Measurements from ENCODE around the gene PCARE. TPM values are rescaled to one million over a fixed set of nuclear protein-coding genes. Genes with fewer than 3 reads are reported as not detected.

PCARE gene
- total and polyA plus RNA-seq, 7 donors: 0.02 to 1.0 (median 0.39) TPM

- WGBS, 3 donors: 91 to 100% (median 93%) methylated on average over 1 of the region's 1 CpG
- intact Hi-C loops (cut with DNase I): no loop called here
- H3K9me3 ChIP-seq: peaks cover 5% of the 10 kb centered on the region
Observed at GRCh38 chr2:29084554-29084953, 10.2 kb upstream of the PCARE start.

GRCh38 chr2:29082804-29083495 is 8.6 kb upstream of the PCARE start:
- no peak overlapping the region for H3K4me3 ChIP-seq
- no peak for TF ChIP-seq CTCF (IDR thresholded peaks at IDR 0.05)
- DNase-seq: no peak
- H3K27me3 ChIP-seq (ENCODE audit: insufficient read depth in 3 of 3, low read length in 2 of 3): peaks cover 0 to 1% (median 0%) of the 10 kb centered on the region in 3 donors
- H3K9me3 ChIP-seq: peaks cover 11% of the 10 kb centered on the region
- H3K4me1 ChIP-seq: no peaks in the 10 kb centered on the region
- H3K36me3 ChIP-seq (ENCODE audit: insufficient read depth in 1 of 2, low read depth in 1 of 2): no peaks in the 10 kb centered on the region
- intact Hi-C loops (cut with DNase I): no loop called here
- 80% methylated on average over 5 of the region's 5 CpGs for WGBS, 3 donors
- ATAC-seq: no peak
- H3K27ac ChIP-seq: no peak overlapping the region

More at GRCh38 chr2:29084554-29084953, 10.2 kb upstream of the PCARE start:
- Histone ChIP-seq H3K27ac (no peak overlapping the region), H3K4me1 (no peaks in the 10 kb centered on the region), H3K4me3 (no peak overlapping the region), H3K27me3 (ENCODE audit: insufficient read depth in 3 of 3, low read length in 2 of 3) (no peaks in the 10 kb centered on the region), H3K36me3 (ENCODE audit: insufficient read depth in 1 of 2, low read depth in 1 of 2) (no peaks in the 10 kb centered on the region)
- no peak for TF ChIP-seq CTCF (IDR thresholded peaks at IDR 0.05)
- ATAC-seq (no peak), DNase-seq (no peak)

GRCh38 chr2:29080886-29081743 is 6.8 kb upstream of the PCARE start:
- Histone ChIP-seq H3K9me3 (peaks cover 11% of the 10 kb centered on the region), H3K27ac (no peak overlapping the region), H3K4me3 (no peak overlapping the region), H3K27me3 (ENCODE audit: insufficient read depth in 3 of 3, low read length in 2 of 3) (peaks cover 0 to 1% (median 0%) of the 10 kb centered on the region in 3 donors), H3K4me1 (no peaks in the 10 kb centered on the region), H3K36me3 (ENCODE audit: insufficient read depth in 1 of 2, low read depth in 1 of 2) (no peaks in the 10 kb centered on the region)
- 83 to 85% (median 85%) methylated on average over 12 of the region's 12 CpGs for WGBS, 3 donors
- TF ChIP-seq CTCF (IDR thresholded peaks at IDR 0.05): no peak
- intact Hi-C loops (cut with DNase I): no loop called here
- DNase-seq (no peak), ATAC-seq (peak in 2 of 4 donors; percentile 30 to 42)

GRCh38 chr2:29079887-29080286 is 5.6 kb upstream of the PCARE start:
- H3K4me3 ChIP-seq: no peak overlapping the region
- intact Hi-C loops (cut with DNase I): no loop called here
- no peaks in the 10 kb centered on the region for H3K36me3 ChIP-seq (ENCODE audit: insufficient read depth in 1 of 2, low read depth in 1 of 2)
- peaks cover 11% of the 10 kb centered on the region for H3K9me3 ChIP-seq
- no peak for ATAC-seq
- no peak overlapping the region for H3K27ac ChIP-seq
- 89 to 99% (median 97%) methylated on average over 7 of the region's 7 CpGs for WGBS, 3 donors
- H3K27me3 ChIP-seq (ENCODE audit: insufficient read depth in 3 of 3, low read length in 2 of 3): peaks cover 0 to 1% (median 0%) of the 10 kb centered on the region in 3 donors
- no peaks in the 10 kb centered on the region for H3K4me1 ChIP-seq
- no peak for DNase-seq
- TF ChIP-seq CTCF (IDR thresholded peaks at IDR 0.05): no peak
